ENCODE results near the gene SNX27.
"Not testable (repeated sequence)": the region's sequence is repeated elsewhere in the genome, so short reads cannot be mapped to it uniquely, and the experiment has no call there.

Gene SNX27

GRCh38 chr1:151611832-151612500 is at the start of gene SNX27:
SNX27 (plus strand) TSS chr1:151612050; CDS start chr1:151612202, 152 bp downstream.
- DNase-seq (ENCODE audit: low read depth), result peak; percentile 84

- no peak for DNase-seq (ENCODE audit: low read depth)
Measured at GRCh38 chr1:151562661-151563060, 49.2 kb upstream of the SNX27 start.

GRCh38 chr1:151563376-151563775 is 48.5 kb upstream of the SNX27 start:
- no peak for DNase-seq (ENCODE audit: low read depth)

- no peak for DNase-seq (ENCODE audit: low read depth)
Measured at GRCh38 chr1:151565502-151566189, 46.2 kb upstream of the SNX27 start.

- no peak for DNase-seq (ENCODE audit: low read depth)
Measured at GRCh38 chr1:151568626-151569088, 43.2 kb upstream of the SNX27 start.

- no peak for DNase-seq (ENCODE audit: low read depth)
Measured at GRCh38 chr1:151570819-151571218, 41.0 kb upstream of the SNX27 start.

- peak; percentile 74 for DNase-seq (ENCODE audit: low read depth)
Measured at GRCh38 chr1:151574575-151575529, 37.0 kb upstream of the SNX27 start.

- DNase-seq (ENCODE audit: low read depth), result no peak
Measured at GRCh38 chr1:151577173-151577572, 34.7 kb upstream of the SNX27 start.

- DNase-seq (ENCODE audit: low read depth), result no peak
Measured at GRCh38 chr1:151578941-151579340, 32.9 kb upstream of the SNX27 start.

GRCh38 chr1:151579436-151580225 is 32.2 kb upstream of the SNX27 start:
- DNase-seq (ENCODE audit: low read depth), result no peak

GRCh38 chr1:151581451-151581850 is 30.4 kb upstream of the SNX27 start:
- no peak for DNase-seq (ENCODE audit: low read depth)

GRCh38 chr1:151581921-151582320 is 29.9 kb upstream of the SNX27 start:
- DNase-seq (ENCODE audit: low read depth), result no peak

GRCh38 chr1:151583796-151584195 is 28.1 kb upstream of the SNX27 start:
- no peak for DNase-seq (ENCODE audit: low read depth)

GRCh38 chr1:151584278-151584677 is 27.6 kb upstream of the SNX27 start:
- no peak for DNase-seq (ENCODE audit: low read depth)

GRCh38 chr1:151584780-151585179 is 27.1 kb upstream of the SNX27 start:
- DNase-seq (ENCODE audit: low read depth), result no peak

GRCh38 chr1:151585622-151586021 is 26.2 kb upstream of the SNX27 start:
- DNase-seq (ENCODE audit: low read depth), result peak; percentile 20

GRCh38 chr1:151590961-151591360 is 20.9 kb upstream of the SNX27 start:
- no peak for DNase-seq (ENCODE audit: low read depth)

- DNase-seq (ENCODE audit: low read depth), result no peak
Measured at GRCh38 chr1:151593730-151594129, 18.1 kb upstream of the SNX27 start.

- DNase-seq (ENCODE audit: low read depth), result peak; percentile 30
Measured at GRCh38 chr1:151594143-151594625, 17.7 kb upstream of the SNX27 start.

GRCh38 chr1:151596166-151596953 is 15.5 kb upstream of the SNX27 start:
- no peak for DNase-seq (ENCODE audit: low read depth)

GRCh38 chr1:151602550-151602949 is 9.3 kb upstream of the SNX27 start:
- not testable (repeated sequence) for DNase-seq (ENCODE audit: low read depth)

Data from fibroblast of the conjunctiva (primary cell).